Body of pancreas (tissue), 4 donors: ENCODE results near the gene MAPK8. TPM values are rescaled to one million over a fixed set of nuclear protein-coding genes. Genes with fewer than 3 reads are reported as not detected.

Experiments used
- ATAC-seq: fragments of 150-250 bp; one replicate; pipeline ENCODE4 v1.9.1; 2016
- DNase-seq, 4 donors: peaks; one replicate each; pipeline ENCODE4 v3.0.0-alpha.2; 2019
- H3K27ac ChIP-seq, 4 donors: fragments of 200-600 bp; sonication (generic); 1 replicate in 3 of 4; 2 replicates in 1 of 4; pipeline versions ENCODE4 v1.5.1 to v1.6.1; 2016 to 2019; ENCODE audit warnings: mild to moderate bottlenecking in 1 of 4, mixed read lengths in 1 of 4, moderate library complexity in 1 of 4
- H3K27me3 ChIP-seq, 2 donors: fragments of 200-600 bp; sonication (generic); one replicate each; pipeline ENCODE4 v1.6.0; 2016; ENCODE audit warnings: mild to moderate bottlenecking in 1 of 2
- H3K36me3 ChIP-seq, 2 donors: fragments of 200-600 bp; sonication (generic); replicated peaks in 1 of 2; 2 replicates each; pipeline ENCODE4 v1.5.1; 2016; ENCODE audit warnings: low read depth in 2 of 2; ENCODE audit not compliant: insufficient read depth in 1 of 2
- H3K4me1 ChIP-seq: fragments of 200-600 bp; sonication (generic); one replicate; pipeline ENCODE4 v1.6.0; 2016
- H3K4me3 ChIP-seq, 2 donors: fragments of 200-600 bp; sonication (generic); 1 replicate in 1 of 2; 2 replicates in 1 of 2; pipeline ENCODE4 v1.5.1; 2016 to 2019
- H3K9me3 ChIP-seq, 3 donors: fragments of 200-600 bp; sonication (generic); 1 replicate in 2 of 3; 2 replicates in 1 of 3; pipeline ENCODE4 v1.5.1; 2016
- CTCF ChIP-seq, 7 experiments: fragments of 450-650 bp in 4 of 7; fragments of 200-600 bp in 3 of 7; sonication (generic) in 3 of 7; IDR thresholded peaks; one replicate each; pipeline ENCODE4 v1.5.1; 2016 to 2019; ENCODE audit warnings: antibody characterized with exemption in 7 of 7
- POLR2A ChIP-seq, 3 donors: fragments of 450-650 bp; IDR thresholded peaks; one replicate each; pipeline ENCODE4 v1.6.1; 2016; ENCODE audit warnings: antibody characterized with exemption in 3 of 3, mild to moderate bottlenecking in 2 of 3
- WGBS, 2 donors: methylation state at CpG; one replicate each; pipeline ENCODE4 v1.1.5; 2017; 5-methylcytosine and 5-hydroxymethylcytosine counted together
- intact Hi-C: fragments of 100-400 bp; cut with DNase I; formaldehyde crosslinking; loops from one replicate; pipeline ENCODE4 v1.15.1; 2023
- total RNA-seq, 2 donors: library from RNA; depleted of rRNA; stranded (reverse); fragments of >200 nt; gene quantifications; one replicate each; pipeline ENCODE4 v1.1.0, GENCODE V29; 2016

The MAPK8 gene
- total RNA-seq, 2 donors from 2014 or later: 16.1 to 22.7 TPM

GRCh38 chr10:48455055-48455391 lies 148.5 kb downstream of the MAPK8 start:
- no peak overlapping the region for H3K27ac ChIP-seq
- 87% methylated on average over 11 of the region's 11 CpGs; no CpG with 5 or more reads in 1 of the 2 donors for WGBS, 2 donors
- no peak for ATAC-seq
- DNase-seq: peak in 1 of 4 donors; percentile 7
- no peak for TF ChIP-seq CTCF (IDR thresholded peaks at IDR 0.05)
- TF ChIP-seq POLR2A (IDR thresholded peaks at IDR 0.05): no peak
- H3K27me3 ChIP-seq: no peaks in the 10 kb centered on the region
- no peaks in the 10 kb centered on the region for H3K9me3 ChIP-seq
- H3K36me3 ChIP-seq: no peaks in the 10 kb centered on the region
- no peak overlapping the region for H3K4me3 ChIP-seq
- peaks cover 10% of the 10 kb centered on the region for H3K4me1 ChIP-seq
- intact Hi-C loops: no loop called here

- intact Hi-C loops: no loop called here
- H3K36me3 ChIP-seq: no peaks in the 10 kb centered on the region
- ATAC-seq (no peak), DNase-seq (peak in 1 of 4 donors; percentile 7)
- TF ChIP-seq CTCF (IDR thresholded peaks at IDR 0.05) (no peak), POLR2A (IDR thresholded peaks at IDR 0.05) (no peak)
- 93% methylated on average over 12 to 14 of the region's 15 CpGs for WGBS, 2 donors
- H3K27ac ChIP-seq: no peak overlapping the region
- H3K9me3 ChIP-seq: no peaks in the 10 kb centered on the region
- H3K4me3 ChIP-seq: no peak overlapping the region
- H3K4me1 ChIP-seq: peaks cover 10% of the 10 kb centered on the region
- no peaks in the 10 kb centered on the region for H3K27me3 ChIP-seq
These were observed 149.1 kb downstream of the MAPK8 start for GRCh38 chr10:48455392-48456151.

- intact Hi-C loops: no loop called here
- no peaks in the 10 kb centered on the region for H3K9me3 ChIP-seq
- ATAC-seq: no peak
These were observed 149.9 kb downstream of the MAPK8 start for GRCh38 chr10:48456361-48456804.

GRCh38 chr10:48456808-48457761 lies 150.6 kb downstream of the MAPK8 start:
- Histone ChIP-seq H3K4me3 (no peak overlapping the region), H3K9me3 (no peaks in the 10 kb centered on the region), H3K27ac (no peak overlapping the region), H3K36me3 (no peaks in the 10 kb centered on the region), H3K27me3 (no peaks in the 10 kb centered on the region), H3K4me1 (peaks cover 10% of the 10 kb centered on the region)
- WGBS, 2 donors: 77 to 80% methylated on average over 21 to 23 of the region's 24 CpGs
- DNase-seq (peak in 1 of 4 donors; percentile 7), ATAC-seq (no peak)
- intact Hi-C loops: no loop called here
- TF ChIP-seq CTCF (IDR thresholded peaks at IDR 0.05): no peak
- no peak for TF ChIP-seq POLR2A (IDR thresholded peaks at IDR 0.05)

More at GRCh38 chr10:48456361-48456804, 149.9 kb downstream of the MAPK8 start:
- Histone ChIP-seq H3K36me3 (no peaks in the 10 kb centered on the region), H3K4me3 (no peak overlapping the region), H3K4me1 (peaks cover 10% of the 10 kb centered on the region), H3K27me3 (no peaks in the 10 kb centered on the region), H3K27ac (no peak overlapping the region)
- peak in 3 of 4 donors; percentile 31 to 65 (median 31) for DNase-seq
- TF ChIP-seq CTCF (IDR thresholded peaks at IDR 0.05): no peak
- no peak for TF ChIP-seq POLR2A (IDR thresholded peaks at IDR 0.05)
- WGBS, 2 donors: 34 to 42% methylated on average over 8 to 9 of the region's 9 CpGs
